Osteocyte (in vitro differentiated cells): ENCODE results near the gene PEX19. TPM values are rescaled to one million over a fixed set of nuclear protein-coding genes. Genes with fewer than 3 reads are reported as not detected.

ENCODE experiments used
- DNase-seq: peaks from one replicate; pipeline ENCODE4 v3.0.0; 2021; ENCODE audit warnings: mixed read lengths; ENCODE audit not compliant: unreplicated experiment; ENCODE audit errors: extremely low spot score
- H3K27ac Mint-ChIP-seq: one replicate; pipeline ENCODE4 v1.8.0; 2021; ENCODE audit warnings: mild to moderate bottlenecking, mixed read lengths; ENCODE audit not compliant: unreplicated experiment
- H3K27me3 Mint-ChIP-seq: one replicate; pipeline ENCODE4 v1.8.0; 2021; ENCODE audit warnings: mixed read lengths; ENCODE audit not compliant: unreplicated experiment
- H3K36me3 Mint-ChIP-seq: one replicate; pipeline ENCODE4 v1.8.0; 2021; ENCODE audit warnings: mixed read lengths; ENCODE audit not compliant: unreplicated experiment
- H3K4me1 Mint-ChIP-seq: one replicate; pipeline ENCODE4 v1.8.0; 2021; ENCODE audit warnings: mixed read lengths; ENCODE audit not compliant: unreplicated experiment
- H3K4me3 Mint-ChIP-seq: one replicate; pipeline ENCODE4 v1.8.0; 2021; ENCODE audit warnings: mild to moderate bottlenecking, moderate library complexity, mixed read lengths; ENCODE audit not compliant: unreplicated experiment
- H3K9me3 Mint-ChIP-seq: one replicate; pipeline ENCODE4 v1.8.0; 2021; ENCODE audit warnings: mixed read lengths; ENCODE audit not compliant: unreplicated experiment
- CTCF ChIP-seq: fragments of 200-600 bp; sonication (generic); IDR thresholded peaks from 2 replicates; pipeline ENCODE4 v1.5.0; 2021; ENCODE audit warnings: antibody characterized with exemption, mild to moderate bottlenecking, moderate library complexity
- total RNA-seq: library from RNA; stranded (reverse); gene quantifications from 2 replicates; pipeline ENCODE4 v1.2.1, GENCODE V29; 2021

The PEX19 gene
- total RNA-seq, 1 donor from 2014 or later, result 60.8 TPM

GRCh38 chr1:160308451-160309184 lies 23.7 kb upstream of the PEX19 start:
- no peak for DNase-seq
- Mint-ChIP-seq H3K36me3 (peaks cover 63% of the 10 kb centered on the region), H3K9me3 (no peaks in the 10 kb centered on the region), H3K27ac (no peak overlapping the region), H3K4me3 (no peak overlapping the region), H3K27me3 (no peaks in the 10 kb centered on the region), H3K4me1 (peaks cover 2% of the 10 kb centered on the region)
- no peak for TF ChIP-seq CTCF

DNA sequence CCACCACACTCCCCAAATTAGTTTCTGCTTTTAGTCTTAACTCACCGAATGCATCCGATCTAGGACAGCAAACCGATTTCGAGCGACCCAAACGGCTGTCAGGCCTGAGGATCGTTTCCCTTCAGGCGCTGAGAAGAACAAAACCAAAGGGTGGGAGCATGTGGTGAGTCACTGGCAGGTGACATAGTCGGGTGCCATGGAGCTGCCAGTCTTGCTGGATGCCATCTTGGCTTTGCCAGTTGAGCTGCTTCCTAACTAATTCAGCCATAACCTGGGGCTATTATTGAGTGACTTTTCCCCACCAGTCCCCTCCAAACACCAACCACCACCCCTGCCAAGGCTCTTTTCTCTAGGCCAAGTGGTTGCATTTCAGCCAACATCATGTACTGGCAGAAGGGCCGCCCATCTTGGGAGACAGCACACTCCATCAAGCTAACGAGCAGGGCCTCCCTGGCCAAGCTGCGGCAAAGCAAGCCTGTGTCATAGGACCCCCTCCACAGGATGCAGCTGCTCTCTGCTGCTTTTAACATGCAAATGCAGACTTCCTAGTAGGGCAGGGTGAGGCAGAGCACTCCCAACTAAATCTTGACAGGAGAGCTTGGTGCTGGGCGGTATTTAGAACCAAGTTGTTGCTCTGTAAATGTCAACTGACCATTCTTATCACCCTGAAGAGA lies 22.3 kb upstream of the PEX19 start:
- Mint-ChIP-seq H3K4me1 (peaks cover 2% of the 10 kb centered on the region), H3K9me3 (no peaks in the 10 kb centered on the region), H3K27me3 (no peaks in the 10 kb centered on the region)

DNA sequence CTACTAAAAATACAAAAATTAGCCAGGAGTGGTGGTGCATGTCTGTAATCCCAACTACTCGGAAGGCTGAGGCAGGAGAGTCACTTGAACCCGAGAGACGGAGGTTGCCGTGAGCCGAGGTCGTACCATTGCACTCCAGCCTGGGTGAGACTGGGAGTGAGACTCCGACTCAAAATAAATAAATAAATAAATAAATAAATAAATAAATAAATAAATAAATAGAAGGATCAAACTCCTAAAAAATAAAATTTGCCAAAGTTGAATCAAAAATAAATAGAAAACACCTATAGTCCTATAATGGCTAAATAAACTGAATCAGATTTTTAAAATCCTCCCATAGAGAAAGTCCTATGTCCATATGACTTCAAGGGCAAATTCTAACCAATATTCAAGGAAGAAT lies 15.2 kb upstream of the PEX19 start:
- H3K27me3 Mint-ChIP-seq, result no peaks in the 10 kb centered on the region
- no peak overlapping the region for H3K27ac Mint-ChIP-seq
- no peak for TF ChIP-seq CTCF
- no peaks in the 10 kb centered on the region for H3K9me3 Mint-ChIP-seq
- DNase-seq, result no peak
- H3K36me3 Mint-ChIP-seq, result peaks cover 53% of the 10 kb centered on the region
- H3K4me3 Mint-ChIP-seq, result no peak overlapping the region
- no peaks in the 10 kb centered on the region for H3K4me1 Mint-ChIP-seq

More for the DNA sequence above, 22.3 kb upstream of the PEX19 start:
- no peak overlapping the region for H3K4me3 Mint-ChIP-seq
- no peak overlapping the region for H3K27ac Mint-ChIP-seq
- TF ChIP-seq CTCF, result no peak
- H3K36me3 Mint-ChIP-seq, result peaks cover 55% of the 10 kb centered on the region
- no peak for DNase-seq

- Mint-ChIP-seq H3K4me1 (no peaks in the 10 kb centered on the region), H3K27me3 (no peaks in the 10 kb centered on the region), H3K27ac (no peak overlapping the region), H3K9me3 (no peaks in the 10 kb centered on the region), H3K36me3 (peaks cover 79% of the 10 kb centered on the region), H3K4me3 (no peak overlapping the region)
- DNase-seq, result no peak
- no peak for TF ChIP-seq CTCF
Observed at GRCh38 chr1:160296036-160296435, 11.1 kb upstream of the PEX19 start.
